ENCODE measurements around the gene TP53INP2.

Gene TP53INP2

DNA sequence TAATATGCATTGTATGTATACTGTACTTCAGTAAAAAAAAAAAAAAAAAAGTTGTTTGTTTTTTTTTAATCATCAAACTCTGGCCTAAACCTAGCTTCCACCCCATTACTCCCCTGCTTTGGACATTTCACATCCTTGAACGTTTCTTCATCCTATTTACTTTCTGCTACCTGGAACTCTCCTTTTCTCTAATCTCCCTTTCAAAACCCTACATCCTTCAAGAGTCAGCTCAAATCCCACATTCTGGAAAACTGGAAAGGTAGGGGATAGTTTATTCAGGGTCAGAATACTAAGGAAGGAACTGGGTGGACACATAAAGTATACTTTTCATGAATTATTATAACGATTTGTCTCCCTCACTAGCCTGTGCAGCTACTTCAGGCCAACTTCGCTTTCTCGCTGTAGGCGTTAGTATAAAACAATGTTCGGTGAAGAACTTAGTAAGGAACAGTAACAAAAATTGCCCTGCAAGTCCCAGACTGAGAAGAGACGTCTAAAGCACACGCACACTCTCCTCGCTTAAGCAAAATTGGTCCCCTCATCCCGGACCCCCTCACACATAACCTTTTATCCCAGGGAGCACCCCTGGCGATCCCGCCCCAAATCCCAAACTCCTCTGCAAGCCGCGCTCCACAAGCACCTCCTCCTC is 28.0 kb upstream of the TP53INP2 start:
- peak overlapping the region; percentile 50 for H3K4me3 ChIP-seq (ENCODE audit: low read depth, low read length)
- TF ChIP-seq, protein P1, sequence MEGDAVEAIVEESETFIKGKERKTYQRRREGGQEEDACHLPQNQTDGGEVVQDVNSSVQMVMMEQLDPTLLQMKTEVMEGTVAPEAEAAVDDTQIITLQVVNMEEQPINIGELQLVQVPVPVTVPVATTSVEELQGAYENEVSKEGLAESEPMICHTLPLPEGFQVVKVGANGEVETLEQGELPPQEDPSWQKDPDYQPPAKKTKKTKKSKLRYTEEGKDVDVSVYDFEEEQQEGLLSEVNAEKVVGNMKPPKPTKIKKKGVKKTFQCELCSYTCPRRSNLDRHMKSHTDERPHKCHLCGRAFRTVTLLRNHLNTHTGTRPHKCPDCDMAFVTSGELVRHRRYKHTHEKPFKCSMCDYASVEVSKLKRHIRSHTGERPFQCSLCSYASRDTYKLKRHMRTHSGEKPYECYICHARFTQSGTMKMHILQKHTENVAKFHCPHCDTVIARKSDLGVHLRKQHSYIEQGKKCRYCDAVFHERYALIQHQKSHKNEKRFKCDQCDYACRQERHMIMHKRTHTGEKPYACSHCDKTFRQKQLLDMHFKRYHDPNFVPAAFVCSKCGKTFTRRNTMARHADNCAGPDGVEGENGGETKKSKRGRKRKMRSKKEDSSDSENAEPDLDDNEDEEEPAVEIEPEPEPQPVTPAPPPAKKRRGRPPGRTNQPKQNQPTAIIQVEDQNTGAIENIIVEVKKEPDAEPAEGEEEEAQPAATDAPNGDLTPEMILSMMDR (IDR thresholded peaks at IDR 0.05; ENCODE audit: borderline replicate concordance, insufficient read depth, low read depth, low read length) = no peak

DNA sequence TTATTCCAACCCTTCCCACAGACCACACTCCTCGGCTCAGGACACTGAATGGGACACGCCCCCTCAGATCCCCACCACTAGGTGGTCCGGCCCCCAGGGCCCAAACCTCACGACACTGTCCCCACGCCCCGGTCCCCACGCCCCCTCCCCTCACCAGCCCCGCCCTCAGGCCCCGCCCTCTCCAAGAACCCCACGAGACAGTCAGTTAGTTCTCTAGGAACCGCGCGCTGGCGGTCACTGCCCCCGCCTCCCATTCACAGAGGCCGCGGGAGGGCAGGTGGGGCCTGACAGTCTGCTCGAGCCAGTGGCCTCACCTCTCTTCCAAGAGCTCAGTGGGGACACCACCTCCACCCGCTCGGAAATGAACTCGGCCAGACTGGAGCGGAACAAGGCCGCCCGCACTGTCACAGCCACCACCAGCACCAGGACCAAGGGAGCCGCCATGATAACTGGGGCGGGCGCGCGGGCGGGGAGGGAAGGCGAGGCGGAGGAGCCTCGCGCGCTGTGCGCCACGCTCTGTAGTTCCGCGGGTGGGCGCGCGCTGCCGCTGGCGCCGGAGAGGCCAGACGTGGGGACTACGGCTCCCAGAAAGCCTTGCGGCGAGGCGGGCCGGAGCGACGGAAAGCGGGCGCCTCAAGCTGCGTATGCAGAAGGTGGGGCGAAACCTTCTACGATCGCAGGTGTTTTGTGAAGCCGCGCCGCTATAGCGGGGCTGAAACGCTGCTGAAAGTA is 27.3 kb upstream of the TP53INP2 start, which contains the start of gene PIGU:
Gene PIGU (minus strand): TSS at position 451 of the 732 bp plus-strand sequence. CDS start 7 bp downstream, at position 444.
- H3K4me3 ChIP-seq (ENCODE audit: low read depth, low read length) = peak within 1 kb of the TSS; percentile 50
- TF ChIP-seq, protein P1 (IDR thresholded peaks at IDR 0.05; ENCODE audit: borderline replicate concordance, insufficient read depth, low read depth, low read length) = 0 out of 2 replicates have a peak, but pooled peaks have one; percentile 7

DNA sequence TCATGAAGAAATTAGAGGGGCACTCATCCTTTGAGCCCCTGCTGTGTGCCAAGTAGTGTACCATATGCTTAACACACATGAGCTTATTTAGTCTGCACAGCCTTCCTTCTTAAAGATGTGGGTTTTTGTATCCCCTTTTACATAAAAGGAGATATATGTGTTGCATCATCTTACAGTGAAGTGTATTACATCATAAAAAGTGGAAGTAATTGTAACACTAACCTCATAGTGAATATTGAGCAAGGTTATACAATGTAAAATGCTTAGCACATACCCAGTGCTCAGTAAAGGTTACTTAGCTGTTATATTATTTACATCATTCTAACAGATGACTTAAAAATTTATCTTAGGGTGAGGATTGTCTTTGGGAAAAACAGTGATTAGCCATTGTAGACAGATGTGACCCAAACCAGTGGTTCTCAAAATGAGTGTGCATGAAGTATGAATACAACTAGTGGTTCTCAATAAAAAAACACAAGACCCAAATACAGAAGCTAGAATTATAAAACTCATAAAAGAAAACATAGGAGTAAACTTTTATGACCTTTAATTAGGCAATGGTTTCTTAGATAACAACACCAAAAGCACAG is 23.5 kb upstream of the TP53INP2 start:
- TF ChIP-seq, protein P1 (IDR thresholded peaks at IDR 0.05; ENCODE audit: borderline replicate concordance, insufficient read depth, low read depth, low read length) = no peak
- no peak overlapping the region for H3K4me3 ChIP-seq (ENCODE audit: low read depth, low read length)

DNA sequence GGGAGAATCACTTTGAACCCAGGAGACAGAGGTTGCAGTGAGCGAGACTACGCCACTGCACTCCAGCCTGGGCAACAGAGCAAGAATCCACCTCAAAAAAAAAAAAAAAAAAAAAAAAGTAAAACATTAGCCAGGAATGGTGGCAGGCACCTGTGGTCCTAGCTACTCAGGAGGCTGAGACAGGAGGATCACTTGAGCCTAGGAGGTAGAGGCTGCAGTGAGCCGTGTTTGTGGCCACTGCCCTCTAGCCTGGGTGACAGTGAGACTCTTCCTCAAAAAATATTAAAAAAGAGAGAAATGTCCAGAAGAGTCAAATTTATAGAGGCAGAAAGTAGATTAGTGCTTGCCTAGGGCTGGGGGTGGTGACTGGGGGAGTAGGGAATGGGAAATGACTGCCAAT is 20.5 kb upstream of the TP53INP2 start:
- TF ChIP-seq, protein P1 (IDR thresholded peaks at IDR 0.05; ENCODE audit: borderline replicate concordance, insufficient read depth, low read depth, low read length) = no peak
- no peak overlapping the region for H3K4me3 ChIP-seq (ENCODE audit: low read depth, low read length)

DNA sequence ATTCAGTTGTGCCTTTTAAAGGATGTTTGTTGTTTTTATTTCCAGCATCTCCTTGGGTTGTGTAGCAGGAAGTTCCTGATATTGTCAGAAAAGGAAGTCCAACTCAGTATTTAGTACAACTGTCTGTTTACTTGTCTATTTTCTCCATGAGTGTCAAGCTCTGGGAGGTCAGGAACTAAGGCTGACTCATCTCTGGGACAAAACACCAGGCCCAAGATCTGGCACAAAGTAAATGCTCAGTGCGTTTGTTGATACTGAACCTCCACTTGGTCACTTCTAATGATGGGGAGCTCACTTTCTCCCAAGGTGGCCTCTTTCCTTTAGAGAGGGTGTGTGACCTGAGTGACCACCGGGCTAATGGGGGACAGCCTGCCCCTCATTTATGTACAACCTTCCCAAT is 14.7 kb upstream of the TP53INP2 start:
- TF ChIP-seq, protein P1 (IDR thresholded peaks at IDR 0.05; ENCODE audit: borderline replicate concordance, insufficient read depth, low read depth, low read length) = no peak
- H3K4me3 ChIP-seq (ENCODE audit: low read depth, low read length) = no peak overlapping the region

DNA sequence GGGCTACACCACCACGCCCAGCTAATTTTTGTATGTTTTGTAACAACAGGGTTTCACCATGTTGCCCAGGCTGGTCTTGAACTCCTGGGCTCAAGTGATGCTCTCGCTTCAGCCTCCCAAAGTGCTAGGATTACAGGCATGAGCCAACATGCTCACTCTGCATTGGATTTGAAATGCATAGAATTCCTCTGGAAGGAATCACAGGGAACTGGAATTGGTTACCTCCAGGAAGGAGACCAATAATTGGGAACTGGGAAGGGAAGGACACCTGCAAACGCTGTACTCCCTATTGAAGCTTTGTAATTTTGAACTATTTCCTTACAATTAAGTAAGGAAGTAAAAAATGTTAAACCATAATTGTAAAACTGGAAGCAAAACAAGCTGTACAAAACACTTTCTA is 12.3 kb upstream of the TP53INP2 start:
- H3K4me3 ChIP-seq (ENCODE audit: low read depth, low read length) = no peak overlapping the region
- TF ChIP-seq, protein P1 (IDR thresholded peaks at IDR 0.05; ENCODE audit: borderline replicate concordance, insufficient read depth, low read depth, low read length) = no peak
